ENCODE results near the gene GLO1.

DNA sequence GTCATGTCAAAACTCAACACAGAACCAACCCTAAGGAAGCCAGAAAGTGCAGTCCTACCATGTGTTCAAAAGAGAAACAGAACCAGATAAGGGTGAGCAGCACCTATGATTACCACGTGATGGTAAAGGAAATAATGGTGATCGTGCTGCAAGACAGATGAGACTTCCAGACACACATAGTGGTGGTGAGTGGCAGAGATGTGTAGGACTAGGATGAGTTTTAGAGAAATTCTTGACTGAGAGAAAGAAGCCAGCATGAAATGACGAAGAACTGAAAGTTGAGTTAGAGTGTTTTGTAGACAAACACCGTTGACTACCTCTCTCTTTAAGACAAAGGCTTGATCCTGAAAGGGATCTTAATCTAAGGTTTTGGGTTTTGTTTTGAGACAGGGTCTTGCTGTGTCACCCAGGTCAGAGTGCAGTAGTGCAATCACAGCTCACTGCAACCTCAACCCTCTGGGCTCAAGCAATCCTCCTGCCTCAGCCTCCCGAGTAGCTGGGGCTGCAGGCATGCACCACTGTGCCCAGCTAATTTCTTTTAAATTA lies 52.7 kb downstream of the GLO1 start:
- TF ChIP-seq ZNF384 (IDR thresholded peaks at IDR 0.05) (no peak), SUZ12 (IDR thresholded peaks at IDR 0.05) (no peak), BHLHE40 (IDR thresholded peaks at IDR 0.05; ENCODE audit: borderline replicate concordance) (no peak), TARDBP (IDR thresholded peaks at IDR 0.05) (no peak), FOXM1 (IDR thresholded peaks at IDR 0.05; ENCODE audit: borderline replicate concordance) (no peak), ARNT (IDR thresholded peaks at IDR 0.05) (no peak), LEF1 (IDR thresholded peaks at IDR 0.05; ENCODE audit: borderline replicate concordance) (no peak), SP1 (IDR thresholded peaks at IDR 0.05) (no peak), CTBP1 (IDR thresholded peaks at IDR 0.05; ENCODE audit: borderline replicate concordance) (no peak), ELF4 (IDR thresholded peaks at IDR 0.05) (no peak), HDGF (IDR thresholded peaks at IDR 0.05; ENCODE audit: borderline replicate concordance) (no peak), FOXK2 (IDR thresholded peaks at IDR 0.05) (no peak)

Measured in HEK293T (cell line).